GM18909 (cell line): ENCODE data around the gene PSKH1.
"Not testable (repeated sequence)": the region's sequence is repeated elsewhere in the genome, so short reads cannot be mapped to it uniquely, and the experiment has no call there.

Source experiments
- ATAC-seq: cut with Tn5 transposase; IDR thresholded peaks from one replicate; pipeline ENCODE4 v1.9.1; 2021; ENCODE audit warnings: mild to moderate bottlenecking; ENCODE audit not compliant: unreplicated experiment, poor library complexity

PSKH1 gene

GRCh38 chr16:67884684-67885083 lies 8.4 kb upstream of the PSKH1 start, which contains the start of gene NRN1L:
Gene NRN1L, plus strand, starts transcription at chr16:67884885. Its CDS starts 19 bp downstream, at chr16:67884904.
- no peak for ATAC-seq

- no peak for ATAC-seq
Measured at GRCh38 chr16:67885545-67885944, 7.5 kb upstream of the PSKH1 start.

GRCh38 chr16:67885976-67886375 lies 7.1 kb upstream of the PSKH1 start:
- ATAC-seq: no peak

GRCh38 chr16:67886387-67886786 lies 6.7 kb upstream of the PSKH1 start:
- no peak for ATAC-seq

DNA sequence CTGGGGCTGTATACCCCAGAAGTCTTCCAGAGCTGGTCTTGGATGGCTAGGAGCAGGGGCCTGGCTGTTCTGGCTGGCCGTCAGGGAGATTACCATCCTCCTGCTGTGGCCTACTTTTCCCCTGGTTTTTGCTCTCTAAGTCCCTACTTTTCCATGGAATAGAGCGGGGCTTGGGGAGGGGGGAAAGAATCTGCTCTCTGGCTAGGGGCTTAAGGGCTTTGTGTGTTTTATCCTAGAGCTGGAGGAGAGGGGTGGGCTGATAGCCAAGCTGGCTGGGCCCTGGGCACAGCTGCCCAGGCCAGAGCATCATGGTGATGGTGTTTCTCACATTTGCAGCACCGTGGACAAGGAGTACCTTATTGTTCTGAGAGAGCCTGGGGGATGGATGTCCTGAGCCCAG lies 4.7 kb upstream of the PSKH1 start:
- ATAC-seq: no peak

DNA sequence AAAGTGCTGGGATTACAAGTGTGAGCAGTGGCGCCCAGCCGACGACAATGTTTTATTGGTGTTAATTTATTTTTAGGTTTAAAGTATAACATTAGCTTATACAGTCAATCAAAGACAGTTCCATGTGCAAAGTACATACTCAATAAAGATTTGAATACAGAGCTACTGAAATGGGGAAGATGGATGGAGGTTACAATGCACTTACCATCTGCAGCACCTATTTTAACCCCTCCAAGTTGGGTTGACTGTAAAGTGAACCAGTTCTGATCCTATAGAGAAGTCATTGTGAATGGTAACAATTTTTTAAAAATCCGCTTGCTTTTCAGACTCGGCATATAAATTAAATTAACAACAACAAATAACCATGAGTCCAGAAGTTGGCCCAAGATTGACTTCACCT lies 679 bp upstream of the PSKH1 start:
- ATAC-seq: no peak

- ATAC-seq: no peak
Measured at GRCh38 chr16:67893743-67894399, 817 bp downstream of the PSKH1 start.

DNA sequence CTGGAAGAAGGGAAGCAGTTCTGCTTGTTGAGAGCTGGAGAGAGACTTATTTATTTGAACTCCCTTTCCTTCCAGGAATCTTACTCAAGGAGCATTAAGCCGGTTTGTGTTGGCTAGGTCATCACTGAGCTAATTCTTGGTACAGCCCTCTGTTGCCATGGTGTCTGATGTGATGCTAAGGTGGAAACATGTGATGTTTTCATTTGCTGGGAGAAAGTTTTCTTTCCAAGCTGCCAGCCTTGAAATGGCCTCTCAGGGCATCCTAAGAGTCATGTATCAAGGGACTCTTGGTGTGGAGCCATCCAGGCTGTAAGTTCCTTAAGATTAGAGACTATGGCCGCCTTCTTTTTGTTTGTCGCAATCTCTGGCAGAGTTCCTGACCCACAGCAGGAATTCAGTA lies 4.2 kb downstream of the PSKH1 start:
- ATAC-seq: no peak

DNA sequence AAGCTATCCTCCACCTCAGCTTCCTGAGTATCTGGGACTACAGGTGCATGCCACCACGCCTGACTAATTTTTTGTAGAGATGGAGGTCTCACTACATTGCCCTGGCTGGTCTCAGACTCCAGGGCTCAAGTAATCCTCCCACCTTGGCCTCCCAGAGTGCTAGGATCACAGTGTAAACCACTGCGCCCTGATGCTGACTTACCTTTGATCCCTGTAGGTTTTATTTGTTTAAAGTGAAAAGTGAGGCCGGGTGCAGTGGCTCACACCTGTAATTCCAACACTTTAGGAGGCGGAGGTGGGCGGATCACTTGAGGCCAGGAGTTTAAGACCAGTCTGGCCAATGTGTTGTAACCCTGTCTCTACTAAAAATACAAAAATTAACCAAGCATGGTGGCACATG lies 8.7 kb downstream of the PSKH1 start:
- ATAC-seq: no peak

GRCh38 chr16:67902831-67903230 lies 9.8 kb downstream of the PSKH1 start:
- ATAC-seq: no peak

GRCh38 chr16:67907397-67908180 lies 14.5 kb downstream of the PSKH1 start:
- ATAC-seq: no peak

DNA sequence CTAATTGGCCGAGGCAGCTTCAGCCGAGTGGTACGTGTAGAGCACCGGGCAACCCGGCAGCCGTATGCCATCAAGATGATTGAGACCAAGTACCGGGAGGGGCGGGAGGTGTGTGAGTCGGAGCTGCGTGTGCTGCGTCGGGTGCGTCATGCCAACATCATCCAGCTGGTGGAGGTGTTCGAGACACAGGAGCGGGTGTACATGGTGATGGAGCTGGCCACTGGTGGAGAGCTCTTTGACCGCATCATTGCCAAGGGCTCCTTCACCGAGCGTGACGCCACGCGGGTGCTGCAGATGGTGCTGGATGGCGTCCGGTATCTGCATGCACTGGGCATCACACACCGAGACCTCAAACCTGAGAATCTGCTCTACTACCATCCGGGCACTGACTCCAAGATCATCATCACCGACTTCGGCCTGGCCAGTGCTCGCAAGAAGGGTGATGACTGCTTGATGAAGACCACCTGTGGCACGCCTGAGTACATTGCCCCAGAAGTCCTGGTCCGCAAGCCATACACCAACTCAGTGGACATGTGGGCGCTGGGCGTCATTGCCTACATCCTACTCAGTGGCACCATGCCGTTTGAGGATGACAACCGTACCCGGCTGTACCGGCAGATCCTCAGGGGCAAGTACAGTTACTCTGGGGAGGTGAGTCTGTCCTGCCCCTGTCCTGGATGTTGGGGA lies 16.1 kb downstream of the PSKH1 start:
- no peak for ATAC-seq

- no peak for ATAC-seq
Measured at GRCh38 chr16:67910158-67910557, 17.1 kb downstream of the PSKH1 start.

DNA sequence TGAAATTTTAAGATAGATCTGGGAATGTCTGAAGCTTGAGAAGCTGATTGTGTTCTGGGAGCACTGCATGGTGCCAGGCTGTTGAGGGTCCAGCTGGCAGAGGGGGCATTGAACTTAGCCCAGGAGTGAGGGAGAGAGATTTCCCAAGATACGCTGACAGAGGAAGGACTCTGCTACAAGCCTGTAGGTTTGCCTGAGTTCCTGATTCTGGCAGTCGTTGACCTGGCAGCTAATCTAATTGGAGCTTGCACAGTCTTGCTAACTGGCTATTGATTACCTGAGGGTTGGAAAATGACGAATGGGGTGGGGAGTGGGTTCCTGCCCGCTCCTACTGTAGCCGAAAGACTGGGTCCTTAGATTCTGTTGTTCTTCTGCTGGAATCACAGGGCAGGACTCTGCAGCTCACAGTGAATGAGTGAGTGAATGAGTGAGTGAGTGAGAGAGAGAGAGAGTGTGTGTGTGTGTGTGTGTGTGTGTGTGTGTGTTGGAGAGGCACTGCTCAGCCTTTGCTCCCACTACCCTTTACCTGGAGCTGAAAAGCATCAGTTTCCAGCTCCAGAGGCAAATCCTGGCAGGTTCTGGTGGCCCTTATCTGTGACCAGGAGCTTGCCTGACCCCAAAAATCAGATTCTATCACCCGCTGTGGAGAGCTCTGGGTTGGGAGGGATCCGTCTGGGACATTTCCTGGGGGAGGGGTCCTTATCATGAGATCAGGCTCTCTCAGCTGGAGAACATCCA lies 21.9 kb downstream of the PSKH1 start:
- no peak for ATAC-seq

- not testable (repeated sequence) for ATAC-seq
Measured at GRCh38 chr16:67915496-67915769, 22.4 kb downstream of the PSKH1 start.

GRCh38 chr16:67915831-67916723 lies 23.0 kb downstream of the PSKH1 start:
- ATAC-seq: no peak

- no peak for ATAC-seq
Measured at GRCh38 chr16:67917140-67917851, 24.2 kb downstream of the PSKH1 start.

DNA sequence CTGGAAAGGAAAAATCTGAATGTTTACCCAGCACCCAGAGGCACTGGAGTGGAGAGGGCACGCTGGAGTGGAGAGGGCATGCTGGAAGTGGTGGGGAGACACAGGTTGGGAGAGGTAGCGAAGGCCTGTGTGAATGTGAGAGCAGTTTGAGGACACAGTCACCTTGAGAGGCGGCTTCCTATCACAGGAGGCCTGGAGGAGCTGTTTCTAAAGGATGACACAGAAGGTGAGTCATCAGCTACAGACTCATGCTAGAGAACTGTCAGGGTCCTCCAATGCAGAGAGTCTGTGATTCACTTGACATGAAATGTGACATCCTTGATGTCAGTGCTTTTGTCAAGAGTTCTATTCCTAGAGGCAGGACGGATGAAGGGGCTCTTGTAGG lies 24.8 kb downstream of the PSKH1 start:
- ATAC-seq: no peak

- ATAC-seq: no peak
Measured at GRCh38 chr16:67919622-67920221, 26.7 kb downstream of the PSKH1 start.
